GM19099 (cell line): ENCODE results near the gene PKMYT1.

Source experiments
- POLR2A ChIP-seq: IDR thresholded peaks from 3 replicates; pipeline ENCODE4 v1.6.1; 2011; ENCODE audit warnings: low read depth; ENCODE audit not compliant: insufficient read length; ENCODE audit errors: extremely low read depth

The PKMYT1 gene

GRCh38 chr16:2966043-2966807, 14.0 kb downstream of the PKMYT1 start:
- no peak for TF ChIP-seq POLR2A

GRCh38 chr16:2964475-2965336, 15.5 kb downstream of the PKMYT1 start:
- TF ChIP-seq POLR2A: peak; percentile 26

DNA sequence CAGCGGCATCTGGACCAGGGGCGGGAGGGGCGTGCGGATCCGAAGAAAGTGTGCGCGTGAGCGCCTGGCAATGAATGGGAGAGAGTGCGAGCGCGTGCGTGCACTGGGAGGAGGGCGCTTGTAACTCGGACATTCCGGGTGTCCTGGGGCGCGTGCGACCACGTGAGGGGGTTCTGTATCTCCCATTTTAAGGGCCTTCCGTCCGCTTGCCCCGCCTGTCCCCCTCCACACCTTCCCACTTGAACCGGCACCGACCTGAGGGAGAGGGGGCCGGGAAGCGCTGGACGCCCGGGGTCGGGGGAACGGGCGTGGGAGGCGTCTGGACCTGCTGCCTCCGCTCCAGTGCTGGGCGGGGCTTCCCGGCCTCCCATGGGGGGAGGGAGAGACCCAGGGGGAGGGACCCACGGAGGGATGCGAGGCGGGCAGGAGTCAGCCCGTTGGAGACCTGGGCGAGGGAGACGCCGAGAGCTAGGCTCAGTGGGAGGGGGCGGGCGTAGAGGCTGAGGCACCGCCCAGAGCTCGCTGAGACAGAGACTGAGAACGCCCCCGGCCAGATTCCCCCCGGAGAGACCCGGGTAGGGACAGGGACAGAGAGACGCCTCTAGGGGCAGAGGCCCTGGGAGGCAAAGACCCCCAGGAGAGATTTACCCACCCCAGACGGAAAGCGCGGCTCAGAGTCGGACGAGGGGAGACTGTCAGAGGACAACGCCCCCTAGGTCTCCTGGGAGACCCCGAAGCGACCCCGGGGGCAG, 16.3 kb downstream of the PKMYT1 start, which contains the start of gene KREMEN2:
KREMEN2 (plus strand) TSS at position 553 of the 752 bp plus-strand sequence. CDS start 246 bp downstream, outside the sequence.
- peak; percentile 47 for TF ChIP-seq POLR2A

GRCh38 chr16:2963074-2963722, 17.0 kb downstream of the PKMYT1 start:
- TF ChIP-seq POLR2A: no peak

DNA sequence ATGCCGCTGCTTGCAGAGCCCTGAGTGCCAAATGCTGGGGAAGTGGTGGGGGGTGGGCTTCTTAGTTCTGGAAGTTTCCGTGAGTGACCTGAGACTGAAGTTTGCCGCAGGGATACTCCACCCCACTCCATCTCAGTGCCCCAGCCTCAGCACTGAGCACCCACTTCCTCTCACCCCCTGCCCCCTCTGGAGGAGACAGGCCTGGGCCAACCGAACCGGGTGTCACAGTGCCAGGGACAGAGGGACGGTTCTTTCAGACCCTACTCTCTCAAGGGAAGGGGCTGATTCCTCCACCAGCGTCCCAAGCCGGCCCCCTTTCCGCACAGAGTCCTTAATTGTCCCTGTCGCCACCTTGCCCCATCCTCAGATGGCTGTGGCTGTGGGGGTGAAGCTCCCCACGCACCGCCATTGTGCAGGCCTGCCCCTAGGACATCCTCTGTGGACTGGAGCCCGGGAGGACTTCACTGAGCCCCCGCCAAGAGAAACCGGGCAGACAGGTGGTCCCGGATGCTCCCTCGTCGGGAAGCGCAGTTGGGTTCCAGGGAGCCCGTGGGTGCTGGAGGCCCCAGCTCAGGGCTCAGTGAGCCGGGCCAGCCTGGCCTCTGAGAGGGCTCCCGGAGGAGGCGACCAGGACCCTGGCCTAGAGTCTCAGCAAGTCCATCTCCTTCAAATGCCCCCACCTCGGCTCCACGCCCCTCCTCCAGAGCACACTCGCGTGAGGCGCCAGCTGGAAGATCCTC, 17.7 kb downstream of the PKMYT1 start:
- no peak for TF ChIP-seq POLR2A

DNA sequence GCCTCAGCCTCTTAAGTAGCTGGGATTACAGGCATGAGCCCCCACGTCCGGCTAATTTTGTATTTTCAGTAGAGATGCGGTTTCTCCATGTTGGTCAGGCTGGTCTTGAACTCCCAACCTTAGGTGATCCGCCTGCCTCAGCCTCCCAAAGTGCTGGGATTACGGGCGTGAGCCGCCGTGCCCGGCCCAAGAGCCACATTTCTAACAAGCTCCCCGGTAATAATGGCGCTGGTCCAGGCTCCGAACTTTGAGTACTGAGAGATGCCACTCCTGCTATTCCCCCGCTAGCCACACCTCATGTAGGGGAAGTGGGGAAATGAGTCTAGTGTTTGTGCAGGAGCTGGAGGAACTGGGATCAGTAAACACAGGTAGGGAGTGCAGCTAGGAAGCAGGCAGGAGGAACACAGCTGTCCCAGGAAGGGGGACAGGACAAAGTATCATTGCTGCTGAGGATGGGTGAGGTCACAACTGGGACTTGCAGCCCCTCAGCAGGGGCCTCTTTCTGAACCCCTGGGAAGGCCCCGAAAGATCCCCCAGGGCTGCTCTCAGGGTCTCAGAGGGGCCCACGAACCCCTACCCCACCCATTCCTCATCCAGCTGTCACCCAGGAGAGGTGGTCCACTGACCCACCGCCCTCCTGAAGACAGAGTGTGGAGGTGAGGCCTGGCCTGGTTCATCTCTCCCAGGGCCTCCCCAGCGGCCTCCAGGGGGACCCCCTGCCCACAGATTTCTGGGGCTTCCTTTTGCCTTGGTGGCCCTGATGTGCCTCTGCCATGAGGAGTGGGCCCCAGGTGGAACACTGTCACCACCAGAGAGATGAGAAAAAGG, 19.8 kb downstream of the PKMYT1 start:
- TF ChIP-seq POLR2A: no peak

- TF ChIP-seq POLR2A: no peak
Measured at GRCh38 chr16:2959206-2959605, 21.0 kb downstream of the PKMYT1 start.

DNA sequence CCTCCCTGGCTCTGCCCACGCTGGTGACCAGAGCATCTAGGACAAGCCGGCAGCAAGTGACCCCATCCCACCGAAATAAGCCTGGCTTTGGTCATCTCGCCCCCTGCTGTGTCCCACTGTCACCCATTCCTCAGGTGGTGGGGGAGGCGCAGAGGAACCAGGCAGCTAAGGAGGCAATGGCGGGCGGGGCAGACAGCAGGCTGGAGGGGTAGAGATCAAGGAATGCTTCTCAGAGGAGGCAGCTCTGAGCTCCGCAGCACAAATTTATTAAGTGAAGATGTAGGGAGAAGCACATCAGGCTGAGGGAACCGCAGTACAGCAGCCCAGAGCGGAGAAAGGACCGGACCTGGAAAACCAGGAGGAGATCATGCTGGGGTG, 23.7 kb downstream of the PKMYT1 start:
- TF ChIP-seq POLR2A: no peak

GRCh38 chr16:2955779-2956578, 24.3 kb downstream of the PKMYT1 start:
- TF ChIP-seq POLR2A: no peak

GRCh38 chr16:2955438-2955778, 24.8 kb downstream of the PKMYT1 start:
- TF ChIP-seq POLR2A: no peak

DNA sequence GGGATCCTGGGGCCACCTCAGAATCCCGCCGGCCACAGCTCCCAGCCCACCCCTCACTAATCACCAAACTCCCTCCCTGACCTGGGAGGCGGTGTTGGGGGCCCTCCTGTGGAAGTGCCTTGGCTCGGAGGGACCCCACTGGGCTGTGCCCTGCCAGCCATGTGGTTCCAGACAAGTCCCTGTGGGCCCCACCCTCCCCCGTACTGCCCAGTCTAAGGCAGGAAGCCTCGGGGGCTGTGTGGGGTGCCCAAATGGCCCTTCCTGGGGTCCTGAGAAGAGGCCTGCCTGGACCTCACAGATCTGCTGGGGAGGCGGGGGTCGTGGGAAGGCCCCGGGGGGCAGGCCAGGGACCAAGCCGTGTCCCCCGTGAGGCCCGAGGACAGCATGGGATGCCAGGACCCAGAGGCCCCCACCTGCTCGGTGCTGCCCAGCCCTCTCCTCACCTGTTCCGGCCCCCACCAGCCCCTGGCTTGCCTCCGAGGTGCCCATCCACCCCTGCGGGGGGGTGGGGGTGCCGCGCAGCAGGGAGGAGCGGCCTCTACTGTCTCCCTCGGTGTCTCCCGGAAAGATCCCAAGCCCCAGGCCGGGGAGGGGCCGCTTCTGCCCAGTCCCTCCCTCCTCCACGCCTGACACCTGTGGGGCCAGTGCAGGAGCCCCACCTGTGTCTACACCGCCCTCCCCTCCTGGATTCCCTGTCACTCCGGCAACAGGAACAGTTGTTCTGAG, 25.4 kb downstream of the PKMYT1 start:
- no peak for TF ChIP-seq POLR2A
